ENCODE results near the gene TRAK2.
"Not testable (repeated sequence)": the region's sequence is repeated elsewhere in the genome, so short reads cannot be mapped to it uniquely, and the experiment has no call there.

Gene TRAK2

DNA sequence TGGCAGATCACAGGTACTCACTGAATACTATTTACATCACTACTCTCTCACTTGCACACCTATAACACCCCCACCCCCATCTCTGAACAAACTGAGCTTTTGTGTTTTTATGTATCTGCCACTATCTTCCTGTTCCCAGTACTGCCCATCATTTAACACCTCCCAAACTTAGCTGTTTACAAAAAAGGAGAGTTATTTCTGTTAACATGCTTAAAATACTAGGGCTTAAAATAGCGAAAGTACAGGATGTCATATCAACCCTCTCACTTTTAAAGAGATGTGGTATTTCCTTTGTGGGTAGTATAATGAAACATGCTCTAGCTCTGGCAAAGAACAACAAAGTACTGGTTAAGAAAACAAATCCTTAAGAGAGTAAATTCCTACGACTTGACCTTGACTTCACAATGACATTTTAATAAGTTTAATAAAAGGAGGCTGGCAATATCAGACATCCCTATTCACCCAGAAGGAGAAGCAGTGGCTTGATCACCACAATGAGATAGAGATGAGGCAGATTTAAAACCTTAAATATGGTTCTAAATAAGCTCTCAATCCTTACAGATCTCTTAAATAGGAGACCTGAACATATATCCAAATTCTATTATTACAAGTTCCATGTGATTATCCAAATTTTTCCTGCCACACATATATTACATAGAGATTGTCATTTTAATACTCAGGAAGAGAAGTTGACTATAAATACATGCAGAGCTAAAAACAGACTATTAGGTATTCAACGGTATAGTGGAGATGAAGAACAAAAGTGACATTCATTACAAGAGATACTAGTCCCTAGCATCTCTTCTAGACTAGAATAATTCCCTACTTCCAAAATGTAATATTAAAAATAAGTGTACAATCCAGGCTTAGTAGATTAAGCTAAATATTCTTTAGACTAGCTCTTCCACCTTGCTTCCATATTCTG is 36.9 kb downstream of the TRAK2 start:
- DNase-seq: no peak

DNA sequence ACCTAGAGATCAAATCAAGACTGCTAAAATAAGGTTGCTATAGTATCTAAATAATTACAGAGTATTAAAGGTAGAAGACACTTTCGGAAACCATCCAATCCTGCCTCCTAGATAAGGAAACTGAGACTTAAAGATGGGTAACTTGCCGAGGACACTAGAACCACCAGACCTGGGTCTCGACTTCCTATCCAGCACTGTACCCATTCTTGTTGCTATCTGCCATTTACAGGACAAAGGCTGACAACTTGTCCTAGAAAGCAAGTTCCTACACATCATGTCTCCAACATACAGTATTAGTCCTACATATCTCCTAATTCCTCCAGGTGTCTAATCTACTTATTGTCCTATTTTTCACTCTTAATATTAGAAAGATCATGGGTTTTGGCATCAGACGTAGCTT is 37.7 kb downstream of the TRAK2 start:
- no peak for DNase-seq

DNA sequence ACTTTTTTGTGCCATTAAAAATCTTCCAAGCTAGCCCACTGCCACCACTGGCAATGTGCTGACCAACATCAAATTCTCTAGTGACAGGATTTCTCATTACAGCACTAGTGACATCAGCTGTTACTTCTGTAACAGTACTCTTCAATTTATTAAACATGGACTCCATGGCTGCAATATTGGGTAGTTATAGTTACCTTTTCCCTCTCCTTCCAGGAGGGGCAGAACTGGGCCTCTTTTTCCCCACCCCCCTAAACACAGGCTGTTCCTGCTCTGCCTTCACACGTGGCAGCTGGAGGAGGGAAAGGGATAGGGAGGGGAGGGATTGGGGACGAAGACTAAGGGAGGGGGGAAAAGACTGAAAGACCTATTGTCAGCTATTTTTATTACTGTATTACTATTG is 38.1 kb downstream of the TRAK2 start:
- DNase-seq: no peak

DNA sequence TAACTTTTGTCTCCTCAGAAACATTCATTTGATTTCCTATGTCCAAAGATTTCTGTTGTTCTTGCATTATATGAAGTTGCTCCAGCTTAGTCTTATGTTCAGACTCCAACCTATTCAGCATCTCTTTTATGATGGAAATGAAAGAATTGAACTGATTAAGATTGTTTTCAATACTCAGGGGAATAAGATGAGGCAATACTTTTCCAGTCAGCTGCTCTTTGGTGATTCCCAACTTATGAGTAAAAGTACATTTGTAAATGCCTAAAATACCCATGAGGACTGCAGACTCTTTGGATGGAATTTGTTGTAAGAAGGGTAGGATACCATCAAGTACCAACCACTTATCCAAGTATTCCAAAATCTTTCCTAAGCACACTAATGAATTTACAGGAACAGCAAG is 39.8 kb downstream of the TRAK2 start:
- no peak for DNase-seq

DNA sequence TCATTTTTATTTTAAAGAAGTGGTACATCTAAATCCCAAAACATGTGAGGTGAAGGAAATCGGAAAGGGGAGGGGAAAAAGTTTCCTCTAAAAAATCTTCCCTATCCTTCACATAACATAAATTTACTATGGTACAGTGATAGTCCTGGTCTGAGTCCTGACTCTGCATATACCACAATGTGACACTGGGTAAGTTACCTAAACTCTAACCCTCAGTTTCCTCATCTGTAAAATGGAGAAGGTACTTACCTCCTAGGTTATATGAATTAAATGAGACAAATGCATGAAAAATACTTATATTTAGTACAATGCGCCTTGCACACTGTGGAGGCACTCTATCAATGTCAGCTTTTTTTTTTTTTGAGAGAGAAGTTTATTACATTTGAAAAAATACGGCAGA is 42.3 kb downstream of the TRAK2 start:
- DNase-seq: no peak

DNA sequence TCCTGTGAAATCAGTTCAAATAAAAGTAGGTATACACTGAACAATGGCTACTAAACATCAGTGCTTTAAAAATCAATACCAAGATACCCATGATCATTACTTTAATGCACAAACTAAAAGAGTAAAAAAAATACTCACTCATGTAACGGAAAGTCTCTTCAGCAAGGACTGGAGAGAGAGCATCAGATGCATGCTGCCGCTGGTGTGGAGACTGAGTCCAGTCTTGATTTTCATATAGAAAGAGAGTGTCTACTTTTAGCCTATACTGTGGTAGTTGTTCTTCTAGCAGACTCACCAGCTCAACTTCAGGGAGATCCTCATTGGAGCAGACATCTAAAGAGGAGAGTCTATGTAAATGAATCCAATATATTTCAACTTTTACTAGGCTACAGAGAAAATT is 44.0 kb downstream of the TRAK2 start:
- DNase-seq: no peak

DNA sequence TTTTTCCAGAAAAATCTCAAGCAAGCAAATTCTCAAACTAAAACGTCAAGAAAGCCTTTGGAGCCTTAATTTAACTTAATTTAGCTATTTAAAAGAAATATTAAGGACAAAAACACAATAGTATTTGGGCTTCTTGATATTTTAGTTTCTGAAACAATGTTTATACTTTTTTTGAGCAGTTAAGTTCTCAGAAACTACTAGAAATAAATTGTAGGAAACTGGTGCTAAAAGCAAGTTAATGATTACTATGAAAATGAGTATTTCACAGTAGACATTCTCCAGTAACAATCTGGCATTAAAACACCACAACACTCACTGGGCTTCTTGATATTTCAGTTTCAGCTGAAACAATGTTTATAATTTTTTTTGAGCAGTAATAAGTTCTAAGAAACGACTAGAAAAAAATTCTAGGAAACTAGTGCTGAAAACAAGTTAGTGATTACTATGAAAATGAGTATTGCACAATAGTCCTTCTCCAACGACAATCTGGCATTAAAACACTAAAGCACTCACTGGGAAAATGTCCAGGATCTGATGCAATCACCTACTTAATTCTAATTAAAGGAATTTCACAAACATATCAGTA is 45.1 kb downstream of the TRAK2 start:
- DNase-seq: no peak

DNA sequence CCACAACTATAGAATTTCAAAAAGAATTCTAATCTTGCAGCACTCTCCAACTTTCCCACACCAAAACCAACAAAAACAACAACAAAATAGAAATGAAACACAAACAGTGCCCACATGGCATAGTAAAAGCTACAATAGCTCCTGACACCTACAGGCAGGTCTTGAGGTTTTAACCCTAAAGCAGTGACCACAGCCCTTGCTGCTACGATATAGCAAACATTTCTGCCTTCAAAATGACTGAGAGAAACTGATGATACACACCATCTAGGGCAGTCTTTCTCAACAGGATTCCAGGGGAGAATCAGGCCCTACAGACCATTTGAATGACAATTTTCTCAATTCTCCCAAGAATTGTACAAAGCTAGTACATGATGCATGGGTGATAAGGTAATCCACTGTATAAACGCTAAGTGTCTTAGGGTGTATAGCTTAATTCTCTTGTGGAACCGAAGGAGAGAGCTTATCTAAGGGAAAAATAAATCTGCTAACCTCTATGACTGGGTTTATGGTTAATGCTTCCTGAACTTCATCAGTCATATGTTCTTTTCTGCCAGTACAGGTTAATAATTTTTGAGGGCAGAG is 46.5 kb downstream of the TRAK2 start:
- DNase-seq: no peak

DNA sequence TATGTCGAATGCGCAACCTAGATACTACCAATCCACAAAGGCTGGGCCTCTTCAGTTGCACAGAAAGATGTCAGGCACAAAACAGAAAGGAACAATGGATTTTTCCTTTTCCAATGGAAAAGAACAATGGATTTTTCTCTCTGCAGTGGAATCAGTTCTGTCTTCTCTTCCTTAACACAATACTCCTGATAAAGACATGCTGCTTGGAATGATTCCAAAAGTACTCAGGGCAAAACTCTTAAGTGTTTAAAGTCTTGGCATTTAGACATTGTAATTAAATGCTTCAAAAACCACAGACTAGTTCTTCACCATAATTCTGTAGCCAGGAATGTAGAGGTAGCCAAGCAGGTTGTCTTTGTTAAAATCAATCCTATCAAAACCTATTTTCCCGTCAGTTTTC is 47.4 kb downstream of the TRAK2 start:
- DNase-seq: no peak

DNA sequence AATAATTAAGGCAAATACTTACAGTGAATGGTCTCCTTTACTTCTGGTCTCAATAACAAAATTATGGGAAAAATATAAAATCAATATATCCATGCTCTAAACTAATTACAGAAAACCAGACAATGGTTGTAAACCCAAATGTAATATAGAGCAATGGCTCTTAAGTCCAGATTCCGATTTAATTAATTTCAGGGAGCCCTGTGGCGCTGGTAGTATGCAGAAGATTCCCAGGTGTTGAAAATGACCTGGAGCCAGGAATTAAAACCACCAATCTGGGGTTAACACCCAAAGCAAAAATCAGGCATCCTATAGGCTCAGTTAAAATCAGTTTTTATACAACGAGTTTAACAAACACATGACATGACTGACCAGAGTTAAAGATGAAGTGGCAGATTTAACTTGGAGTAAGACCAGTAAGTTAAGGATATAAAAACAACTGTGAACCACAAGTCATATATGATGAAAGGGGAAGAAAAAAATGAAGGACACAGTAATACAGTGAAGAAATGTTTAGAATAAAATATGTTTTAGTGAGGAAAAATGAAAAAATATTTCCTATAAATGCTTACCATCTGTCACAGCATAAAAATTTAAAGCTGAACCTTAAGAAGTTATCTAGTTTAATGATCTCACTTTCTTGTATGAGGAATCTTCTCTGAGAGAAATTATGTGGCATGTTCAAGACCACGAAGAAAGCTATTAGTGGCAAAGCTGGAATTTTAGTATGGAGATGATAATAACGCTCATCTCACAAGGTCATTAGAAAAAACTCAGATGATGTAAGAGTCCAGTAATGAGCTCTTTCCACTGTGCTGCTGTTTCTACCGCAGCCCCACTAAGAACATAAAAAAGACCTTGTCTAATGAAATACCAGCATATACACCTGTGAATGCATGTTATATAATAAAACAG is 48.4 kb downstream of the TRAK2 start:
- no peak for DNase-seq

DNA sequence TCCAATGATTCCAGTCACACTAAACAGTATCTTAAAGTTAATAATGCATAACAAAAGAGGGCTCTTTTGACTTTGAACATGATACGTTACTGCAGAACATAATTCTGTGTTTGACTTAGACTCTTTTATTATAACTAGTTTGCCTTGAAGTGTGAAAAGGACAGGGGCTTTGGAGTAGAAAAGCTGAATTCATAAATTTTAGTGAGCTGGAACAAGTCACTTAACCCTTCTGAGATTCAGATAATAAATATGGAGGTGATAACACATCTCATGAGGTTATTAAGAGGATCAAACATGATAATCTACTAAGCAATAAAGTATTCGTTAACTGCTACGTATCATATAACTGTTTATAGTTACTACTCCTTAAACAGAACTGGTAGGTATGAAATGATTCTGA is 49.4 kb downstream of the TRAK2 start:
- DNase-seq: no peak

DNA sequence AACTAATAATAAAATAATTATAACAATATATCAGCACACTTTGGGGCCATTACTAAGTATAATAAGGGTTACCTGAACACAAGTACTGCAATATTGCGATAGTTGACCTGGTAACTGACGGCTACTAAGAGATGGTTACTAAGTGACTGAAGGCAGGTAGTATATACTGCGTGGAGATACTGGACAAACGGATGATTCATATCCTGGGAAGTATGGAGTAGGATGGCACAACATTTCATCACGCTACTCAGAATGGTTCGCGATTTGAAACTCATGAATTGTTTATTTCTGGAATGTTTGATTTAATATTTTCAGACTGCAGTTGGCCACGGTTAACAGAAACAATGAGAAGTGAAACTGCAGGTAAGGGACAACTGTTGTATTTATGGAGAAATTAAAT is 54.7 kb downstream of the TRAK2 start:
- DNase-seq: no peak

DNA sequence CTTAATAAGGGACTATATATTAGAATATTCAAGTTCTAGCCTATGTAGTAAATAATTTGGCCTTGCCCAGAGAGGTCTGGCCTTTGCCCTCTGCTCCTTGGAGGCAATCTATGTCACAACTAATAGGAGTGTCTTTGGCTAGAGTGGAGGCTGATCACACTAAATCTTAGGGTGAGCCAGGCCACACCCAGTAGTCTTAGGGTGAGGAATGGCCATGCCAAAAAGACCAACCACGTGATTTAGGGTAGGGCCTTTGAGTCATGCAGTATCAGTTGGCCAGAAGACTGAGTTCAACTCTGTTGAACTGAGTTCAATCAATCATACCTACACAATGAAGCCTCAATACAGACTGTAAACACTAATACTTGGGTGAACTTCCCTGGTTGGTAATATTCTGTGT is 68.1 kb downstream of the TRAK2 start:
- DNase-seq: no peak

DNA sequence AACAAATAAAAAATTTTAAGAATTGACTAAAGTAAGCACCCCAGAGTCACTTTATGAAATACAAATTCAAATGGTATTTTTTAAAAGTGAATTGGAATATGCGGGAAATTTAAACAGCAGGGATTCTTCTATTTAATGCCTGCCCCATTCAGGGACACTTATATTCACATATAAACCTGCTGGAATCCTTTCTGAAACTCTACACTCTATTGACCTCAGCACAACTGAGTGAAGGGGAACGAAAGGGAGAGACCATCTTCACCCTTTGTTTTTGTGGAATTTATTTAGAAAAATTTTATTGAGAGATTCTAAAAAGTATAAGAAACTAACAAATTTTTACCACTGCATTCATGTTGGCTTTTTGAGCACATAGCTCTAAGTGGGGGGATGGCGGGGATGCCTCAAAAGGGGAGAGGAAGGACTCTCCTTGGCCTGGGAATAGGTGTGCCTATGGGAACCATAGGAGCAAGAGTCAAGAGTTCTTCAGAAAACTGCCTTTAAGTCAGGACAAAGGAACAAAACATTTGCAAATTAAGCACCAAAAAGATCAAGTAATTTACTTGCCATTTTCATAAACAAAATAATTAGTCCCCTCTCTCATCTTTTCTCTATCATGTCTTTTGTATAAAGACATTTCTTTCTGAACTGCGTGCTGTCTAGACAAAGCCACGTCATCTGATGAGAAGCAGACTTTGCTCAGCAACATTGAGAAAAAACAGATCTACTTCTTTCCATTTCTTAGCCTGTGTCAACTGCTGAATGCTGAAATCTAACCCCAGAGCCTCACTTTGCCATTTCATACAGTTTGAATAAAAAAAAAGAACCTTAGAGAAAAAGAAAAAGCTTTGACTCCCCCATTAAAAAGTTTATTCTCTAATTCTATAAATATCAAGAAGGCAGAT is 72.5 kb downstream of the TRAK2 start:
- DNase-seq: no peak

DNA sequence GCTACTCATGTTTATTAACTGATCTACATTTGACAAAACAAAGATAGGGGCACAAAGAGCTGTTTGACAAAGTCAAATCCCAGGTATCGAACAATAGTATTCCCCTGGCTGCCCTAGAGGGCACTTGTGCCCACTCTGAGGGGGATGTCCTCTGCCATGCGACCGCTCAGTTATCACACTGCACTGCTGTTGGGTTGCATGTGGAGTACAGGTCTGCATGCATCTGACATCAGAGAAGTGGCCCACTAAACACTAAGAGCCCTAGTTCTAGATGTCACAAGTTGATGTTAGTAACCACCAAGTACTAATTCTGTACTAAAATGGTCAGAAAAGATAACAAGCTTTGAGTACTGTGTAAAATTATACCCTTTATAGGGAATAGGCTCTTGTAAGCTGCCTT is 74.0 kb downstream of the TRAK2 start:
- no peak for DNase-seq

DNA sequence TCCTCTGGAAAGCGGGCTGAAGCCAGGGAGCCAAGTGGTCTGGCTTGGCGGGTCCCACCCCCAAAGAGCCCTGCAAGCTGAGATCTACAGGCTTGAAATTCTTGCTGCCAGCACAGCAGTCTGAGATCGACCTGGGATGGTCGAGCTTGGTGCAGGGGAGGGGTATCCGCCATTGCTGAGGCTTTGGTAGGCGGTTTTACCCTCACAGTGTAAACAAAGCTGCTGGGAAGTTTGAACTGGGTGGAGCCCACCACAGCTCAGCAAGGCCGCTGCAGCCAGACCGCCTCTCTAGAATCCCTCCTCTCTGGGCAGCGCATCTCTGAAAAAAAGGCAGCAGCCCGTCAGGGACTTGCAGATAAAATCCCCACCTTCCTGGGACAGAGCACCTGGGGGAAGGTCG is 81.5 kb downstream of the TRAK2 start:
- DNase-seq: no peak

DNA sequence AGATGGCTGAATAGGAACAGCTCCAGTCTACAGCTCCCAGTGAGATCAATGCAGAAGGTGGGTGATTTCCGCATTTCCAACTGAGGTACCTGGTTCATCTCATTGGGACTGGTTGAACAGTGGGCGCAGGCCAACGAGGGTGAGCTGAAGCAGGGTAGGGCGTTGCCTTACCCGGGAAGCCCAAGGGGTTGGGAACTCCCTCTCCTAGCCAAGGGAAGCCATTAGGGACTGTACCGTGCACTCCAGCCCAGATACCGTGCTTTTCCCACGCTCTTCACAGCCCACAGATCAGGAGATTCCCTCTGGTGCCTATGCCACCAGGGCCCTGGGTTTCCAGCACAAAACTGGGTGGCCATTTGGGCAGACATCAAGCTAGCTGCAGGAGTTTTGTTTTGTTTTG is 81.9 kb downstream of the TRAK2 start:
- not testable (repeated sequence) for DNase-seq

DNA sequence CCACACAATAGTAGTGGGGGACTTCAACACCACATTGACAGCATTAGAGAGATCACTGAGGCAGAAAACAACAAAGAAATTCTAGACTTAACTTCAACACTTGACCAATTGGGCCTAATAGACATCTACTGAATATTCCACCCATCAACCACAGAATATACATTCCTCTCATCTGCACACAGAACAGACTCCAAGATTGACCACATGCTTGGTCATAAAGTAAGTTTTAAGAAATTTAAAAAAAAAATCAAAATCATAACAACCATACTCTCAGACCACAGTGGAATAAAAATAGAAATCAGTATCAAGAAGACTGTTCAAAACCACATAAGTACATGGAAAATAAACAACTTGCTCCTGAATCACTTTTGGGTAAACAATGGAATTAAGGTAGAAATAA is 85.1 kb downstream of the TRAK2 start:
- DNase-seq: no peak

DNA sequence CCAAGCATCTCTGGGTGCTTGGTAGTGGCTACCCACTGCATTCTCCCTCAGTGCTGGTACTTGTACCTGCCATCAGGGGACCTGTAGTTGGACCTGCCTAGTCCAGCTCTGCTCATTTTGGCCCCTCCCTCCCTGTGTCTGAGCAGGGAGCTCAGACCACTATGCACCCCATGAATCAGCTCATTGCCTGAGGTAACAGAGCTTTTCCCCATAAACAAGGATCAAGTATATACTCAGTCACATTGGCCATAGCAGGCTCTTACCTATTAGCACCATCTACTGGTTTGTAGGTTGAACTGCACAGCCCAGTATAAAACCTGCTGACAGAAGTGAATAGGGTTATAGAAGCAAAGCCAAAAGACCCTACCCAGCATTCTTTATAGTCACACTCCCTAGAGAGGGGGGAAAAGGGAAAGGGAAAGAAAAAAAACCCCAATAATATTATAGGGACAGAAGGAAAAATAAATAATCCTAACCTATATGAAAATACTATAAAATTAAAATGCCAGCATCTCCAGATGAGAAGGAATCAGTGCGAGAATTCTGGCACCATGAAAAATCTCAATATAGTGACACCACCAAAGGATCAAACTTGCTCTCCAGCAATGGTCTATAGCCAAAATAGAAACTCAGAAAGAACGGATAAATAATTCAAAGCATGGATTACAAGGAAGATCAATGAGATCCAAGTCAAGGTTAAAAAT is 87.2 kb downstream of the TRAK2 start:
- DNase-seq: no peak

DNA sequence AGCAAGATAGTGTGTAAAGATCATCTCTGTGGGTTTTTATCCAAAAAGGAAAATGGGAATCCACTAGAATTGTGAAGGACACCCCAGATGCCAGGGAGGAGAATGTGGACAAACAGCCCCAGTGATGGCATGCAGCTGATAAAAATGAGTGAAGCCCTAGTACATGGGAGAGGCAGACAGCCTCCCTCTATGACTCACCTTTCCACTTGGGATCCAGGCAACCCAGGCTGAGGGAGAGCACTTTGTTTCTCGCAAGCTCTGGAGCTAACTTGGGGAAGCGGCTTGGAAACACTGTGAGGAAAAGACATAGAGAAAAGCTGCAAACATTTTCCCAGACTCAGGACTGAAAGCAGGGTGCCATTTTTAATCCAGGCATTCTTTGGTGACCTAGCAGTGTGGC is 88.9 kb downstream of the TRAK2 start:
- DNase-seq: no peak

DNA sequence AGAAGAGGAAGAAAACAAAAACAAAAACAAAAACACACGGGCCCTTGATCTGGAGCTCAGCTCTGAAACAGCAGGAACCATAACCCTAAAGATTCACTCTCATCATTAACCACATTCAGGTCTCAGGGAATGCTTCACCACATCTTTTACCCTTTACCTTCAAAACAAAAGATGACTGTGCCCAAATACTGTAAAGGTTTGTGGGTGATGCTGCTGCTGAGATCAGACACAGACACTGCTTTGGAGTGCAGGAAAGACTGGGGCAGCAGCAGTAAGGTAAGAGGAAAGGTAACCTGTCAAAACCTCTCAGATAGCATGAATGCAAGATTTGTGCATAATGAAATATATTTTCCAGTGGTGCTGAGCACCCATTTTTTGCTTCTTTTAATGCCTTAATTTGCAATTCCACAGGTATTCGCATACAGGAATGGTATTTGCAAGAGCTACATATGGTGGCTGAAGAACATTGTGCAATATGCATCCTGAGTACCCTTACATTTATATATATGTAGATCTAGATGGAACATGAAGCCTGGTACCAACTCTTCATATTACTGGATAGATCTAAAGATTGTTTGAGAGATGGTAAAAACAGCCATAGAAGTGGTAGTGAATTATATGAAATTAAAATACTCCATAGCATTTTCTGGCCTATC is 90.1 kb downstream of the TRAK2 start:
- DNase-seq: no peak
